Tibial nerve (tissue), 4 donors: Measurements from ENCODE around the gene APLN.

Experiments
- CTCF ChIP-seq, 5 experiments: fragments of 200-600 bp in 3 of 5; fragments of 450-650 bp in 2 of 5; sonication (generic) in 3 of 5; IDR thresholded peaks; one replicate each; pipeline ENCODE4 v1.5.1; 2016 to 2019; ENCODE audit warnings: antibody characterized with exemption in 5 of 5, mild to moderate bottlenecking in 3 of 5, moderate library complexity in 2 of 5
- EP300 ChIP-seq, 2 donors: sonication (generic); formaldehyde crosslinking; IDR thresholded peaks; one replicate each; pipeline ENCODE4 v1.6.1; 2017; ENCODE audit warnings: antibody characterized with exemption in 2 of 2, mild to moderate bottlenecking in 1 of 2
- POLR2A ChIP-seq, 2 donors: fragments of 450-650 bp; IDR thresholded peaks; one replicate each; pipeline ENCODE4 v1.6.1; 2017; ENCODE audit warnings: antibody characterized with exemption in 2 of 2, mild to moderate bottlenecking in 2 of 2, moderate library complexity in 2 of 2

- no peak for TF ChIP-seq CTCF (IDR thresholded peaks at IDR 0.05)
- no peak for TF ChIP-seq POLR2A (IDR thresholded peaks at IDR 0.05)
- no peak for TF ChIP-seq EP300 (IDR thresholded peaks at IDR 0.05)
These were observed 40.8 kb upstream of the APLN start for GRCh38 chrX:129695535-129695934.
